Lower leg skin (tissue), 3 donors: Measurements from ENCODE around the gene MESD.

Experiments used
- POLR2A ChIP-seq, 2 donors: fragments of 450-650 bp; IDR thresholded peaks; one replicate each; pipeline ENCODE4 v1.6.1; 2016 to 2017; ENCODE audit warnings: antibody characterized with exemption in 2 of 2, mild to moderate bottlenecking in 1 of 2, moderate library complexity in 1 of 2
- TF ChIP-seq, protein P1 (sequence below), 3 donors: fragments of 450-650 bp; IDR thresholded peaks; one replicate each; pipeline ENCODE4 v1.5.1; 2016; ENCODE audit warnings: antibody characterized with exemption in 3 of 3, mild to moderate bottlenecking in 3 of 3, moderate library complexity in 2 of 3

DNA sequence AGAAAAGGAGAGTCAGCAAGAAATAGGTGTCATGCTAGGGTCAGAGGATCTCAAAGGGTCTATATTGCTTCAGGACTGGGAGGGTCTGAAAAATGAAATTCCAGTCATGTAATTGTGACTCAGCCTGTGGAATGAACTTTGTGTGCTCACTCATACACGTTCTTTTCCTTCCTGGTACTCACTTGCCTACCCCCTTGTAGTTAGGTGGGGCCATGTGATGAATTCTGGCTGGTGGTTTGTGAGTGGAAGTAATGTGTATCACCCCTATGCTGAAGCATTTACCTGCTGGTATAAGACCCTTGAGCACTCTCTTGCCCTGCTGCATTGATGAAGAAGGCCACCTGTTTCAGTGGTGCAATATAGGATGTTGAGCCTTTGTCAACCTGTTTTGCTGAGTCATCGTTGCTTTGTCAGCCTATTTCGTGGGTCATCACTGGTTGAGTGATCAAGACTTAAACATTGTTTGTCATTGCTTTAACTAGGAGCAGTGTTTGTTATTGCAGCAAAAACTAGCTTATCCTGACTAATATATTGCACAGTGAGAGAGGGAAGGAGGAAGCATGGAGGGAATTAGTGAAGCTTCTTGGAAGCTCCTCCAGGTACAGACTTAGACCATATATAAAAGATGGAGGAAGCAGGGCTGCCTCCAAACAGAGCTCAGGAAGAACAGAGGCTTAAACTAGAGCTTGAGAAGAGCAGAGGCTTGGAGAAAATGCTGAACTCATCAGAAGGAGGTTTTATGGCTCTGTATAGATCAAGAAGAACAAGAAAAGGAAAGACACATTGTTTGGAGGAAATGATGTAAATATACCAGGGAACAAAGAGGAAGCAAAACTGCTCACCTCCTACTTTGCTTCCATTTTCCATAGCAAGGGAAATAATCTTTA is 40.0 kb upstream of the MESD start:
- no peak for TF ChIP-seq POLR2A (IDR thresholded peaks at IDR 0.05)
- TF ChIP-seq, protein P1, sequence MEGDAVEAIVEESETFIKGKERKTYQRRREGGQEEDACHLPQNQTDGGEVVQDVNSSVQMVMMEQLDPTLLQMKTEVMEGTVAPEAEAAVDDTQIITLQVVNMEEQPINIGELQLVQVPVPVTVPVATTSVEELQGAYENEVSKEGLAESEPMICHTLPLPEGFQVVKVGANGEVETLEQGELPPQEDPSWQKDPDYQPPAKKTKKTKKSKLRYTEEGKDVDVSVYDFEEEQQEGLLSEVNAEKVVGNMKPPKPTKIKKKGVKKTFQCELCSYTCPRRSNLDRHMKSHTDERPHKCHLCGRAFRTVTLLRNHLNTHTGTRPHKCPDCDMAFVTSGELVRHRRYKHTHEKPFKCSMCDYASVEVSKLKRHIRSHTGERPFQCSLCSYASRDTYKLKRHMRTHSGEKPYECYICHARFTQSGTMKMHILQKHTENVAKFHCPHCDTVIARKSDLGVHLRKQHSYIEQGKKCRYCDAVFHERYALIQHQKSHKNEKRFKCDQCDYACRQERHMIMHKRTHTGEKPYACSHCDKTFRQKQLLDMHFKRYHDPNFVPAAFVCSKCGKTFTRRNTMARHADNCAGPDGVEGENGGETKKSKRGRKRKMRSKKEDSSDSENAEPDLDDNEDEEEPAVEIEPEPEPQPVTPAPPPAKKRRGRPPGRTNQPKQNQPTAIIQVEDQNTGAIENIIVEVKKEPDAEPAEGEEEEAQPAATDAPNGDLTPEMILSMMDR (IDR thresholded peaks at IDR 0.05) = no peak
